ENCODE results near the gene ERGIC2.
"Not testable (repeated sequence)": the region's sequence is repeated elsewhere in the genome, so short reads cannot be mapped to it uniquely, and the experiment has no call there.

Gene ERGIC2

DNA sequence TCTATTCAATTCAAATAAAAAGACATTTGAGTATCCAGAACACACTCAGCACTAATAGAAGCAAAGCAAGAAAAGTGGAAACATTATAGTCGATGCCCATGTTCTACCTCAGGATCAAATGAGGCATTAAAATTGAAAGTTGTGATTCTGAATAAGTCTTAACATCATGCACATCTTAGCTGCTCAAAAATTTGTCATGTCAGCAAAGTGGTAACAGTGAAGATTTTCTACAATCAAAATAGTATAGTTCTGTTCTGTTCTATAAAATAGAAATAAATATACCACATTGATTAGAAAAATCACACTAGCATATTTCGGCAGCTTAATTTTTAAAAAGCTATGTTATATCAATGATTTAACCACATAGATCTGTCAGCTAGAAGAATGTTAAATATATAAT lies 74.7 kb downstream of the ERGIC2 start:
- 96 to 100% methylated on average over 1 of the region's 2 CpGs for WGBS, 2 experiments
- H3K27ac ChIP-seq (ENCODE audit: insufficient read depth, low read depth, low read length, poor library complexity, severe bottlenecking): no peak overlapping the region
- no peaks in the 10 kb centered on the region for H3K27me3 ChIP-seq (ENCODE audit: control insufficient read depth, insufficient read depth, low read length, poor library complexity, severe bottlenecking)
- H3K9me3 ChIP-seq (ENCODE audit: control insufficient read depth, low read length): no peaks in the 10 kb centered on the region
- H3K36me3 ChIP-seq (ENCODE audit: control insufficient read depth, insufficient read depth, low read length): no peaks in the 10 kb centered on the region
- no peaks in the 10 kb centered on the region for H3K4me1 ChIP-seq (ENCODE audit: control insufficient read depth, insufficient read depth, low read length)
- no peak overlapping the region for H3K4me3 ChIP-seq (ENCODE audit: insufficient read depth, low read depth, low read length)

DNA sequence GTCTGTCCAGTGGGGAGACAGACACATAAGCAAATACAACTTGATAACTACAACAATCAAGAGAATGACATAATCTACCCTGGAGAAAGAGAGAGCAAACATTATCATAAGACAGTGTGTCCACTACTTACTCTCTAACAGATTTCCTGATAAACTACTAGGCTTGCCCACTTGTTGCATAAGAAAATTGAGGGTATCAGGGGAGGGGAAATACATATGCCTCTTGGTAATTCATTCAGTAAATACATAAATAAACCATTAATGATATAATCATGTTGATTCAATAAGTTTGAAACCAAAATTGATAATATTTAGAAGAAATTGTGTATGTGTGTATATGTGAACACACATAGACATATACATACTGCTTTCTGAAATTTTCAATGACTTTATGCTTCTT lies 76.6 kb downstream of the ERGIC2 start:
- Histone ChIP-seq H3K4me1 (ENCODE audit: control insufficient read depth, insufficient read depth, low read length) (no peaks in the 10 kb centered on the region), H3K9me3 (ENCODE audit: control insufficient read depth, low read length) (no peaks in the 10 kb centered on the region), H3K27ac (ENCODE audit: insufficient read depth, low read depth, low read length, poor library complexity, severe bottlenecking) (no peak overlapping the region)

DNA sequence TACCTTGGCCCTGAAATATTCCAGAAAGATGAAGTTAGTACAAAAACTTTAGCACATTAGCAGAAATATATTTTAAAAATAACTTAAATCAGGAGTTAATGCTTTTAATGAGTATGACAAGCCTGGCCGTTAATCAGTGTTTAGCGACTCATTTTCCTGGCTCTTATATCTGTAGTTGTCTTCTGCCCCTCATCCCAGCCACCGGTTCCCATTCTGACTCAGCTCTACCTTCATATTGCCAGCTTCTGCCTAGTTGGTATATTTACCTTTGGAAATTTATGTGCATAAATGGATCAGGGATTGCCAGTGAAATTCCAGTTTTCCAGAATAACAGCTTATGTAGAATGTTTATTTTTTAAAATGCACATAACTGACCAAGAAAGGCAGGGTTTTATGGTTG lies 79.9 kb downstream of the ERGIC2 start:
- Histone ChIP-seq H3K4me1 (ENCODE audit: control insufficient read depth, insufficient read depth, low read length) (no peaks in the 10 kb centered on the region), H3K36me3 (ENCODE audit: control insufficient read depth, insufficient read depth, low read length) (no peaks in the 10 kb centered on the region), H3K4me3 (ENCODE audit: insufficient read depth, low read depth, low read length) (no peak overlapping the region), H3K27me3 (ENCODE audit: control insufficient read depth, insufficient read depth, low read length, poor library complexity, severe bottlenecking) (no peaks in the 10 kb centered on the region), H3K9me3 (ENCODE audit: control insufficient read depth, low read length) (no peaks in the 10 kb centered on the region), H3K27ac (ENCODE audit: insufficient read depth, low read depth, low read length, poor library complexity, severe bottlenecking) (no peak overlapping the region)
- 93 to 94% methylated on average over 3 of the region's 3 CpGs for WGBS, 2 experiments

More for the DNA sequence above, 76.6 kb downstream of the ERGIC2 start:
- Histone ChIP-seq H3K36me3 (ENCODE audit: control insufficient read depth, insufficient read depth, low read length) (no peaks in the 10 kb centered on the region), H3K4me3 (ENCODE audit: insufficient read depth, low read depth, low read length) (no peak overlapping the region), H3K27me3 (ENCODE audit: control insufficient read depth, insufficient read depth, low read length, poor library complexity, severe bottlenecking) (no peaks in the 10 kb centered on the region)

DNA sequence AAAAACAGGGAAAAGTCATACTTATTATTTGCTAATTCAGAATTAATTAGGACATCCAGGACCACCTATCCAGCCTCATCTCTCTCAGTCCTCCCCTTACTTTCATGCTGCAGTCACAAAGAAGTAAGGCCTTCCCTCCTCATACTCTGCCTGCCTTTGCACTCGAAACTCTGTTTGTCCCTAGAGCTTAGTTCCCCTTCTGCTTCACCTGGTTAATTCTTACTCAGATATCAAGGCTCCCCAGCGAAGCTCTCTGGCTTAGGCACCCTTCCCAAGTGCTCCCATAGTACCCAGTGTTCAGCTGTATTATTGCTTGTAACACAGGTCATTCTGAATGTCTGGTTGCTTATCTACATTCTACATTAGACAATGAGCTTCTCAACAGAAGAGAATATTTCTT lies 81.3 kb downstream of the ERGIC2 start:
- WGBS, 2 experiments: 87 to 90% methylated on average over 2 of the region's 2 CpGs
- Histone ChIP-seq H3K27ac (ENCODE audit: insufficient read depth, low read depth, low read length, poor library complexity, severe bottlenecking) (no peak overlapping the region), H3K9me3 (ENCODE audit: control insufficient read depth, low read length) (no peaks in the 10 kb centered on the region), H3K4me3 (ENCODE audit: insufficient read depth, low read depth, low read length) (no peak overlapping the region), H3K27me3 (ENCODE audit: control insufficient read depth, insufficient read depth, low read length, poor library complexity, severe bottlenecking) (no peaks in the 10 kb centered on the region), H3K4me1 (ENCODE audit: control insufficient read depth, insufficient read depth, low read length) (no peaks in the 10 kb centered on the region), H3K36me3 (ENCODE audit: control insufficient read depth, insufficient read depth, low read length) (no peaks in the 10 kb centered on the region)

DNA sequence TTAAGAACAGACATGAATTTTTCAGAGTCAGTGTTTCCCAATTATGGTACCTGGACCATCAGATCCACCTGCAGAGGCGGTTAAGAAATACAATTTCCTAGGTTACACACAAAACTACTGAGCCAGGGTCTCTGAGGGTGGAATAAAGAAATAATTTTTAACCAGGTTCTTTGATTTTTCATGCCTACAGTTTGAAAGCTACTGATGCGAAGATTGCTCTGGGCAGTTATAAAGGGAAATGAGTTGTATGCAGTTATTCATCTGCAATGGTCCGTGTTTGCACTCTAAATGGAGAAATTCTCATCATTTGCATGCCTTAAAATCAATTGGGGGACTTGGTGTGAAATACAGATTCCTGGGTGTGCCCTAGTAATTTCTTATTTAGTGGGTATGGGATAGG lies 89.7 kb downstream of the ERGIC2 start:
- Histone ChIP-seq H3K27me3 (ENCODE audit: control insufficient read depth, insufficient read depth, low read length, poor library complexity, severe bottlenecking) (no peaks in the 10 kb centered on the region), H3K4me3 (ENCODE audit: insufficient read depth, low read depth, low read length) (no peak overlapping the region), H3K4me1 (ENCODE audit: control insufficient read depth, insufficient read depth, low read length) (no peaks in the 10 kb centered on the region), H3K27ac (ENCODE audit: insufficient read depth, low read depth, low read length, poor library complexity, severe bottlenecking) (no peak overlapping the region), H3K9me3 (ENCODE audit: control insufficient read depth, low read length) (no peaks in the 10 kb centered on the region), H3K36me3 (ENCODE audit: control insufficient read depth, insufficient read depth, low read length) (no peaks in the 10 kb centered on the region)
- 92 to 94% methylated on average over 3 of the region's 3 CpGs for WGBS, 2 experiments

DNA sequence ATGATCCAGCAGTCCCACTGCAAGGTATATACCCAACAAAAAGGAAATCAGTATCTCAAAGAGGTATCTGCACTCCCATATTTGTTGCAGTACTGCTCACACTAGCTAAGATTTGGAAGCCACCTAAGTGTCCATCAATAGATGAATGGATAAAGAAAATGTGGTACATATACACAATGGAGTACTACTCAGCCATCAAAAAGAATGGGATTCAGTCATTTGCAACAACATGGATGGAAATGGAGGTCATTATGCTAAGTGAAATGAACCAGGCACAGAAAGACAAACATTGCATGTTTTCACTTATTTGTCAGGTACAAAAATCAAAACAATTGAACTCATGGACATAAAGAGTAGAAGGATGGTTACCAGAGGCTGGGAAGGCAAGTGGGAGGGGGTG lies 90.5 kb downstream of the ERGIC2 start:
- not testable (repeated sequence) for H3K36me3 ChIP-seq (ENCODE audit: control insufficient read depth, insufficient read depth, low read length); H3K9me3 ChIP-seq (ENCODE audit: control insufficient read depth, low read length); H3K27me3 ChIP-seq (ENCODE audit: control insufficient read depth, insufficient read depth, low read length, poor library complexity, severe bottlenecking); H3K4me1 ChIP-seq (ENCODE audit: control insufficient read depth, insufficient read depth, low read length); H3K4me3 ChIP-seq (ENCODE audit: insufficient read depth, low read depth, low read length); H3K27ac ChIP-seq (ENCODE audit: insufficient read depth, low read depth, low read length, poor library complexity, severe bottlenecking)

DNA sequence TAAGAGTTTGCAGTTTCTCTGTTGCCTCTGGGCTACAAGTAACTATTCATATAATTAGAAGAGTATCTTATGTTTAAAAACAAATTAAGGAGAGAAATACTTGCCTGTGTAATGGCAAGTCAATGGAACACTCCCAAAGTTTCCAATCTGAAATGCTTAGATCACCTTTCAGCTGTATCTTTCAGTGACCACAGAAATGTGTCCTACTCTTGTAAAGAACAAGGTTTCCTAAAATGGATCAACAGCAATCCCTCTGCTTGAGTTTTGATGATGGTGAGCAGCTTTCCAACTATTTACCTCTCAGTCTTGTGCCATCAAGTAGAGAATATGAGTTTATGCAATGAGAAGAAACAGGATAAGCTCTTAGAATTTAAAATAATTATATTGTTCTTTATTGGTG lies 92.9 kb downstream of the ERGIC2 start:
- Histone ChIP-seq H3K27ac (ENCODE audit: insufficient read depth, low read depth, low read length, poor library complexity, severe bottlenecking) (no peak overlapping the region), H3K4me3 (ENCODE audit: insufficient read depth, low read depth, low read length) (no peak overlapping the region), H3K27me3 (ENCODE audit: control insufficient read depth, insufficient read depth, low read length, poor library complexity, severe bottlenecking) (no peaks in the 10 kb centered on the region), H3K36me3 (ENCODE audit: control insufficient read depth, insufficient read depth, low read length) (no peaks in the 10 kb centered on the region), H3K9me3 (ENCODE audit: control insufficient read depth, low read length) (no peaks in the 10 kb centered on the region), H3K4me1 (ENCODE audit: control insufficient read depth, insufficient read depth, low read length) (no peaks in the 10 kb centered on the region)

DNA sequence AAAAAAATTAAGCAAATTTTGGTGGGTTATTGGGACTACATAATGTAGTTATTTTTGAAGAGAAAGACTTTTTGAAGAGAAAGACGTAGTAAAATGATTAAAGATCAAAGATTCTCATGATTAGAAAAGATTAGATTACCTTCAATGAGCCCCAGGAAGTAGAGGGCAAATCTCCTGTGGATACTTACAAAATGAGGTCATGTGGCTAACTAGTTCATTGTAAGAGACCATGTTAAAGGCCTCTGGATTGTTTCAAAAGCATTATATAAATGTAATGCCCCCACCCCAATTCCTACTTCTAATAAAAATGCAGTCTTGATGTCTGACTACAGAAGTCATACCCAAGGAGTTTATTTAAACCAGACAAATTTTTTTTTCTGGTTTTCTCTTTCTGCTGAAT lies 93.3 kb downstream of the ERGIC2 start:
- 14 to 45% methylated on average over 1 of the region's 1 CpG for WGBS, 2 experiments
- no peaks in the 10 kb centered on the region for H3K36me3 ChIP-seq (ENCODE audit: control insufficient read depth, insufficient read depth, low read length)
- H3K9me3 ChIP-seq (ENCODE audit: control insufficient read depth, low read length): no peaks in the 10 kb centered on the region
- no peak overlapping the region for H3K4me3 ChIP-seq (ENCODE audit: insufficient read depth, low read depth, low read length)
- no peak overlapping the region for H3K27ac ChIP-seq (ENCODE audit: insufficient read depth, low read depth, low read length, poor library complexity, severe bottlenecking)
- no peaks in the 10 kb centered on the region for H3K4me1 ChIP-seq (ENCODE audit: control insufficient read depth, insufficient read depth, low read length)
- H3K27me3 ChIP-seq (ENCODE audit: control insufficient read depth, insufficient read depth, low read length, poor library complexity, severe bottlenecking): no peaks in the 10 kb centered on the region

Data from ectodermal cell (in vitro differentiated cells).